Stimulated activated CD4-positive, alpha-beta T cell treated with anti-CD3 and anti-CD28 coated beads, Interleukin-12 subunit alpha, Interleukin-12 subunit beta, amount 100 ng/mL, for 48 hours (primary cell): ENCODE results near the gene TRIM56.
A peak's percentile ranks its signal among the peaks of the same experiment; 100 is the strongest.
"Not testable (repeated sequence)": the region's sequence is repeated elsewhere in the genome, so short reads cannot be mapped to it uniquely, and the experiment has no call there.

ENCODE experiments used
- DNase-seq, 3 donors: peaks; one replicate each; pipeline ENCODE4 v3.0.0-alpha.2; 2020; ENCODE audit warnings: low read depth in 2 of 3, low spot score in 1 of 3

The TRIM56 gene

GRCh38 chr7:101085162-101085964, at the start of gene TRIM56:
TRIM56 (plus strand) TSS chr7:101085481; CDS start chr7:101087313, 1,832 bp downstream.
- peak; percentile 57 to 68 (median 58) for DNase-seq

- DNase-seq = no peak
Observed at GRCh38 chr7:101035941-101036340, 49.3 kb upstream of the TRIM56 start.

DNA sequence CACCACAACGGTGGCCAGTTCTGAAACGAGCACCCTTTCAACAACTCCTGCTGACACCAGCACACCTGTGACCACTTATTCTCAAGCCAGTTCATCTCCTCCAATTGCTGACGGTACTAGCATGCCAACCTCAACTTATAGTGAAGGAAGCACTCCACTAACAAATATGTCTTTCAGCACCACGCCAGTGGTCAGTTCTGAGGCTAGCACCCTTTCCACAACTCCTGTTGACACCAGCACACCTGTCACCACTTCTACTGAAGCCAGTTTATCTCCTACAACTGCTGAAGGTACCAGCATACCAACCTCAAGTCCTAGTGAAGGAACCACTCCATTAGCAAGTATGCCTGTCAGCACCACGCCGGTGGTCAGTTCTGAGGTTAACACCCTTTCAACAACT, 44.0 kb upstream of the TRIM56 start:
- DNase-seq = not testable (repeated sequence)

DNA sequence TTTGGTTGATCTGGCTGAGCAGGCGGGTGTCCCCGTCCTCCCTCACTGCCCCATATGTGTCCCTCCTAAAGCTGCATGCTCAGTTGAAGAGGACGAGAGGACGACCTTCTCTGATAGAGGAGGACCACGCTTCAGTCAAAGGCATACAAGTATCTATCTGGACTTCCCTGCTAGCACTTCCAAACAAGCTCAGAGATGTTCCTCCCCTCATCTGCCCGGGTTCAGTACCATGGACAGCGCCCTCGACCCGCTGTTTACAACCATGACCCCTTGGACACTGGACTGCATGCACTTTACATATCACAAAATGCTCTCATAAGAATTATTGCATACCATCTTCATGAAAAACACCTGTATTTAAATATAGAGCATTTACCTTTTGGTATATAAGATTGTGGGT, 26.9 kb upstream of the TRIM56 start:
- DNase-seq = peak in 2 of 3 donors; percentile 20 to 25

- no peak for DNase-seq
Observed at GRCh38 chr7:101059620-101059942, 25.7 kb upstream of the TRIM56 start.

- no peak for DNase-seq
Observed at GRCh38 chr7:101060992-101061391, 24.3 kb upstream of the TRIM56 start.

DNA sequence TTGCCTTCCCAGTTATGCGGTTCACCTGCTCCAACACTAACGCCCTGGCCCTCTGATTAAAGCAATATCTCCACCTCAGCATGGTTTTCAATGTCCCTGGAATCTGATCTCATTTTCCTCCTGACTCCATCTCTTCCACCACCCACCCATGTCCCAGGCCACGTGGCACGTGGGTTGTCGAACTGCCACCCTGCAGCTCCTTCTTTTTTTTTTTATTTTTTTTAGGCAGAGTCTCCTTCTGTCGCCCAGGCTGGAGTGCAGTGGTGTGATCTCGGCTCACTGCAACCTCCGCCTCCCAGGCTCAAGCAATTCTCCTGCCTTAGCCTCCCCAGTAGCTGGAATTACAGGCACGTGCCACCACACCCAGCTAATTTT, 21.1 kb upstream of the TRIM56 start:
- not testable (repeated sequence) for DNase-seq

- not testable (repeated sequence) for DNase-seq
Observed at GRCh38 chr7:101065162-101065561, 20.1 kb upstream of the TRIM56 start.

- DNase-seq = no peak
Observed at GRCh38 chr7:101066141-101066832, 19.0 kb upstream of the TRIM56 start.

- no peak for DNase-seq
Observed at GRCh38 chr7:101066833-101067177, 18.5 kb upstream of the TRIM56 start.

- DNase-seq = no peak
Observed at GRCh38 chr7:101068401-101068800, 16.9 kb upstream of the TRIM56 start.

DNA sequence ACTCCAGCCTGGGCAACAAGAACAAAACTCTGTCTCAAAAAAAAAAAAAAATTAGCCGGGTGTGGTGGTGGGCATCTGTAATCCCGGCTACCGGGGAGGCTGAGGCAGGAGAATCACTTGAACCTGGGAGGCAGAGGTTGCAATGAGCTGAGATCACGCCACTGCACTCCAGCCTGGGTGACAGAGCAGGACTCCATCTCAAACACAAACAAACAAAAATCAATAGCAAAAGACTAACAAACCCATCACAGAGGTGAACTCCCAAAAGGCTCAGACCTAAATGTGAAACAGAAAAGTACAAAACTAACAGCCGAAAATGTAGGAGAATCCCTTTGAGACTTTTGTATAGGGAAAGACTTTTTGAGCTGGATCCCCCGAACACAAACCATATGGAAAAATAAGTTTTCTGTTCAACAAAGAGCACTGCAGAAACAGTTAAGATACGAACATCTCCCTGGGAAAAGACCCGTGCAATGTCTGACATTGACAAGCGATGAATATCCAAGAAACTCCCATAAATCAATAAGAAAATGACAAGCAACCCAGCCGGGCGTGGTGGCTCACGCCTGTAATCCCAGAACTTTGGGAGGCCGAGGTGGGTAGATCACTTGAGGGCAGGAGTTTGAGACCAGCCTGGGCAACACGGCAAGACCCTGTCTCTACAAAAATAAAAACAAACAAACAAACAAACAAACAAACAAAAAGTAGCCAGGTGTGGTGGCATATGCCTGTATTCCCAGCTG, 13.7 kb upstream of the TRIM56 start:
- not testable (repeated sequence) for DNase-seq

GRCh38 chr7:101075646-101076045, 9.6 kb upstream of the TRIM56 start:
- no peak for DNase-seq

DNA sequence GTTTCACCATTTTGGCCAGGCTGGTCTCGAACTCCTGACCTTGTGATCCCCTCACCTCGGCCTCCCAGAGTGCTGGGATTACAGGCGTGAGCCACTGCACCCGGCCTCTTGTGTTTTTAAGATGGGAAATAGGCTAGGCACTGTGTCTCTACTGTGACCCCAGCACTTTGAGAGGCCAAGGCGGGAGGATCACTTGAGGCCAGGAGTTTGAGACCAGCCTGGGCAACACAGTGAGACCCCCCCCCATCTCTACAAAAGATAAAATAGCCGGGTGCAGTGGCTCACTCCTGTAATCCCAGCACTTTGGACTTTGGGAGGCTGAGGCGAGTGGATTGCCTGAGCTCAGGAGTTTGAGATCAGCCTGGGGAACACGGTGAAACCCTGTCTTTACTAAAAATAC, 9.1 kb upstream of the TRIM56 start:
- DNase-seq = not testable (repeated sequence)

DNA sequence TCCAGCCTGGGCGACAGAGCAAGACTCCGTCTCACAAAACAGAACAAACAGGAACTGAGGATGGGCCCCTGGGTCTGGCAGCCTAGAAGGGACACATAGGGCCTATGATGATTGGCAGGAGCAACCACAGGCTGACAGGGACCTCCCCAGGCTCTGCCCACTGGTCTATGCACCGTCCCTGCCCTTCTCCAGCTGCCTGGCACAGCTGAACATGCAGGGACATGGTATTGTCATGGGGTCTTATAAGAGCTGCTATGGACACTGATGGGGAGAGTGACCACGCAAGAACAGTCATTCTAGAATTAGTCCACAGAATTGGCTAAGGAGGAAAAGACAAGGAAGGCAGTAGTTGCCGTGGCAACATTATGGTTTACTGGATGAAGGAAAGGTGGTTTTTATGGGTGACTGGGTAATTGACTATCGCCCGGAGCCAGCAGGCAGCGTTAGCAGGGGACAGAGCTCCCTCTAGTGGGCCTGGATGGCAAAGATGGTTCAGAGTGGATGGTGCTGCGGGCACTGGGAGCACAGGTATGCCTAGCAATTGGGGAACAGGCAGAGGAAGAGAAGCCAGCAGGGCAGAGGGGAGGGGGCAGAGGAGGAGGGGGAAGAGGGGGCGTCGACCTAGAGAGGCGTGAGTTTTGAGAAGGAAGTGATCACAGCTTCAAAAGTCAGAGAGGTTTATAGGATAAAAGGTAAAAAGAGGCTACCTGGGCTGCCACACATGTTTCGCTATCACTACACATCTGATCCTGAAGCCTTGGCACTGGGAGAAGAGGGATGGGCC, 7.8 kb upstream of the TRIM56 start:
- peak; percentile 74 to 90 (median 75) for DNase-seq

GRCh38 chr7:101081432-101081831, 3.8 kb upstream of the TRIM56 start:
- DNase-seq = no peak

DNA sequence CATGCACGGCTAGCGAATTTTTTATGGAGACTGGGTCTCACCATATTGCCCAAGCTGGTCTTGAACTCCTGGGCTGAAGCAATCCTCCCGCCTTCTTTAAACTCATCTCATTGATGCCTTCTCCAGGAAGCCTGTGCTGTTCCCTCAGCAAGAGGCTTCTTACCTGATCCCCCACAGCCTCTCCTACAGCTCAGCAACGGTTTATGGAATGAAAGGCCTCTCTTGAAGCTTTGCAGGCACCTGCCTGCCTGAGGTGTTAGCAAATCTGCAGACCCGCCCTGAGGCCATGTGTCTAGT, 468 bp upstream of the TRIM56 start:
- DNase-seq = no peak

DNA sequence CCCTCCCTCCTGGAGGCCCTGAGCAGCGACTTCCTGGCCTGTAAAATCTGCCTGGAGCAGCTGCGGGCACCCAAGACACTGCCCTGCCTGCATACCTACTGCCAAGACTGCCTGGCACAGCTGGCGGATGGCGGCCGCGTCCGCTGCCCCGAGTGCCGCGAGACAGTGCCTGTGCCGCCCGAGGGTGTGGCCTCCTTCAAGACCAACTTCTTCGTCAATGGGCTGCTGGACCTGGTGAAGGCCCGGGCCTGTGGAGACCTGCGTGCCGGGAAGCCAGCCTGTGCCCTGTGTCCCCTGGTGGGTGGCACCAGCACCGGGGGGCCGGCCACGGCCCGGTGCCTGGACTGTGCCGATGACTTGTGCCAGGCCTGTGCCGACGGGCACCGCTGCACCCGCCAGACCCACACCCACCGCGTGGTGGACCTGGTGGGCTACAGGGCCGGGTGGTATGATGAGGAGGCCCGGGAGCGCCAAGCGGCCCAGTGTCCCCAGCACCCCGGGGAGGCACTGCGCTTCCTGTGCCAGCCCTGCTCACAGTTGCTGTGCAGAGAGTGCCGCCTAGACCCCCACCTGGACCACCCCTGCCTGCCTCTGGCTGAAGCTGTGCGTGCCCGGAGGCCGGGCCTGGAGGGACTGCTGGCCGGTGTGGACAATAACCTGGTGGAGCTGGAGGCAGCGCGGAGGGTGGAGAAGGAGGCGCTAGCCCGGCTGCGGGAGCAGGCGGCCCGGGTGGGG, 2.2 kb downstream of the TRIM56 start:
- DNase-seq = no peak

- DNase-seq = no peak
Observed at GRCh38 chr7:101088069-101088425, 2.8 kb downstream of the TRIM56 start.

GRCh38 chr7:101088858-101089529, 3.7 kb downstream of the TRIM56 start:
- DNase-seq = no peak
